IMR-90 (cell line): ENCODE data around the gene SNAPC4.

Experiments used
- CEBPB ChIP-seq: IDR thresholded peaks from 2 replicates; pipeline ENCODE4 v1.6.1; 2012; ENCODE audit warnings: low read depth, low read length, improper control_type of control experiment
- CTCF ChIP-seq: conservative IDR thresholded peaks from 2 replicates; pipeline ENCODE4 v1.5.1; 2012; ENCODE audit warnings: mild to moderate bottlenecking, low read depth, low read length, improper control_type of control experiment
- ELK1 ChIP-seq: fragments of 150-350 bp; IDR thresholded peaks from 2 replicates; pipeline ENCODE4 v1.6.1; 2016; ENCODE audit warnings: low read depth, mild to moderate bottlenecking, low read length, moderate library complexity, borderline replicate concordance
- MAFK ChIP-seq: IDR thresholded peaks from 2 replicates; pipeline ENCODE4 v1.6.1; 2012; ENCODE audit warnings: low read depth, low read length, improper control_type of control experiment
- MAZ ChIP-seq: IDR thresholded peaks from 2 replicates; pipeline ENCODE4 v1.6.1; 2012; ENCODE audit warnings: low read depth, mild to moderate bottlenecking, low read length, improper control_type of control experiment, moderate library complexity, borderline replicate concordance
- POLR2A ChIP-seq: IDR thresholded peaks from 2 replicates; pipeline ENCODE4 v1.6.1; 2012; ENCODE audit warnings: mild to moderate bottlenecking, low read depth, low read length
- RAD21 ChIP-seq: IDR thresholded peaks from 2 replicates; pipeline ENCODE4 v1.6.1; 2012; ENCODE audit warnings: low read length, improper control_type of control experiment
- RCOR1 ChIP-seq: IDR thresholded peaks from 2 replicates; pipeline ENCODE4 v1.6.1; 2012; ENCODE audit warnings: mild to moderate bottlenecking, low read length, improper control_type of control experiment; ENCODE audit not compliant: insufficient replicate concordance
- RFX5 ChIP-seq: IDR thresholded peaks from 2 replicates; pipeline ENCODE4 v1.8.0; 2012; ENCODE audit warnings: low read depth, mild to moderate bottlenecking, low read length, moderate library complexity
- USF2 ChIP-seq: fragments of 150-350 bp; IDR thresholded peaks from 2 replicates; pipeline ENCODE4 v1.6.1; 2017; ENCODE audit warnings: mild to moderate bottlenecking, antibody characterized with exemption, low read length, low read depth

- TF ChIP-seq RCOR1 (no peak), MAZ (no peak), POLR2A (no peak), CTCF (no peak), MAFK (no peak), CEBPB (no peak), RFX5 (no peak), ELK1 (no peak), USF2 (no peak), RAD21 (no peak)
These were observed 8.0 kb downstream of the SNAPC4 start for GRCh38 chr9:136391737-136392537.
